ENCODE results near the gene CD82. TPM values are rescaled to one million over a fixed set of nuclear protein-coding genes. Genes with fewer than 3 reads are reported as not detected.
"Not testable (repeated sequence)": the region's sequence is repeated elsewhere in the genome, so short reads cannot be mapped to it uniquely, and the experiment has no call there.

The CD82 gene
- total RNA-seq, 1 donor from 2014 or later, result 4.4 TPM

- no peaks in the 10 kb centered on the region for H3K36me3 Mint-ChIP-seq (ENCODE audit: unreplicated experiment)
- DNase-seq, result peak; percentile 84
- H3K4me3 Mint-ChIP-seq (ENCODE audit: unreplicated experiment), result no peak overlapping the region
- H3K9me3 Mint-ChIP-seq (ENCODE audit: unreplicated experiment), result no peaks in the 10 kb centered on the region
- H3K27ac Mint-ChIP-seq (ENCODE audit: unreplicated experiment), result no peak overlapping the region
- peak; percentile 99 for TF ChIP-seq CTCF (IDR thresholded peaks at IDR 0.05; ENCODE audit: partially characterized antibody, unreplicated experiment)
- H3K4me1 Mint-ChIP-seq (ENCODE audit: low read depth, unreplicated experiment), result peaks cover 3% of the 10 kb centered on the region
- peaks cover 6% of the 10 kb centered on the region for H3K27me3 Mint-ChIP-seq (ENCODE audit: unreplicated experiment)
Observed at GRCh38 chr11:44538375-44539054, 26.9 kb upstream of the CD82 start.

GRCh38 chr11:44539971-44540370 is 25.5 kb upstream of the CD82 start:
- peaks cover 3% of the 10 kb centered on the region for H3K4me1 Mint-ChIP-seq (ENCODE audit: low read depth, unreplicated experiment)
- DNase-seq, result no peak
- TF ChIP-seq CTCF (IDR thresholded peaks at IDR 0.05; ENCODE audit: partially characterized antibody, unreplicated experiment), result no peak
- no peaks in the 10 kb centered on the region for H3K36me3 Mint-ChIP-seq (ENCODE audit: unreplicated experiment)
- no peak overlapping the region for H3K27ac Mint-ChIP-seq (ENCODE audit: unreplicated experiment)
- H3K4me3 Mint-ChIP-seq (ENCODE audit: unreplicated experiment), result no peak overlapping the region
- no peaks in the 10 kb centered on the region for H3K9me3 Mint-ChIP-seq (ENCODE audit: unreplicated experiment)
- H3K27me3 Mint-ChIP-seq (ENCODE audit: unreplicated experiment), result peaks cover 6% of the 10 kb centered on the region

GRCh38 chr11:44540667-44541066 is 24.8 kb upstream of the CD82 start:
- Mint-ChIP-seq H3K36me3 (ENCODE audit: unreplicated experiment) (no peaks in the 10 kb centered on the region), H3K27ac (ENCODE audit: unreplicated experiment) (no peak overlapping the region), H3K4me1 (ENCODE audit: low read depth, unreplicated experiment) (peaks cover 3% of the 10 kb centered on the region), H3K4me3 (ENCODE audit: unreplicated experiment) (no peak overlapping the region), H3K9me3 (ENCODE audit: unreplicated experiment) (peaks cover 4% of the 10 kb centered on the region), H3K27me3 (ENCODE audit: unreplicated experiment) (peaks cover 5% of the 10 kb centered on the region)
- no peak for TF ChIP-seq CTCF (IDR thresholded peaks at IDR 0.05; ENCODE audit: partially characterized antibody, unreplicated experiment)
- DNase-seq, result no peak

- DNase-seq, result no peak
- no peak for TF ChIP-seq CTCF (IDR thresholded peaks at IDR 0.05; ENCODE audit: partially characterized antibody, unreplicated experiment)
- Mint-ChIP-seq H3K4me1 (ENCODE audit: low read depth, unreplicated experiment) (peaks cover 3% of the 10 kb centered on the region), H3K27ac (ENCODE audit: unreplicated experiment) (no peak overlapping the region), H3K27me3 (ENCODE audit: unreplicated experiment) (no peaks in the 10 kb centered on the region), H3K36me3 (ENCODE audit: unreplicated experiment) (no peaks in the 10 kb centered on the region), H3K9me3 (ENCODE audit: unreplicated experiment) (peaks cover 4% of the 10 kb centered on the region), H3K4me3 (ENCODE audit: unreplicated experiment) (no peak overlapping the region)
Observed at GRCh38 chr11:44542372-44542771, 23.1 kb upstream of the CD82 start.

GRCh38 chr11:44546984-44547383 is 18.5 kb upstream of the CD82 start:
- H3K4me3 Mint-ChIP-seq (ENCODE audit: unreplicated experiment); DNase-seq; H3K27ac Mint-ChIP-seq (ENCODE audit: unreplicated experiment): not testable (repeated sequence)

GRCh38 chr11:44547534-44547933 is 17.9 kb upstream of the CD82 start:
- not testable (repeated sequence) for H3K36me3 Mint-ChIP-seq (ENCODE audit: unreplicated experiment); H3K27me3 Mint-ChIP-seq (ENCODE audit: unreplicated experiment); DNase-seq; H3K9me3 Mint-ChIP-seq (ENCODE audit: unreplicated experiment); H3K4me3 Mint-ChIP-seq (ENCODE audit: unreplicated experiment); H3K27ac Mint-ChIP-seq (ENCODE audit: unreplicated experiment); H3K4me1 Mint-ChIP-seq (ENCODE audit: low read depth, unreplicated experiment)

More at GRCh38 chr11:44546984-44547383, 18.5 kb upstream of the CD82 start:
- not testable (repeated sequence) for H3K4me1 Mint-ChIP-seq (ENCODE audit: low read depth, unreplicated experiment); H3K36me3 Mint-ChIP-seq (ENCODE audit: unreplicated experiment); H3K9me3 Mint-ChIP-seq (ENCODE audit: unreplicated experiment); H3K27me3 Mint-ChIP-seq (ENCODE audit: unreplicated experiment)

Data from glutamatergic neuron (in vitro differentiated cells).